H1 (cell line): ENCODE data around the gene S100A6. TPM values are rescaled to one million over a fixed set of nuclear protein-coding genes. Genes with fewer than 3 reads are reported as not detected.

Source experiments
- ATF2 ChIP-seq: IDR thresholded peaks from 2 replicates; pipeline ENCODE4 v1.6.1; 2012; ENCODE audit warnings: low read length, inconsistent platforms
- CBX5 ChIP-seq: fragments of 300-800, 300-1000 bp; sonication (generic); IDR thresholded peaks from 2 replicates; pipeline ENCODE4 v1.7.1; 2016; ENCODE audit warnings: antibody characterized with exemption, low read length, low read depth
- EGR1 ChIP-seq: IDR thresholded peaks from 2 replicates; pipeline ENCODE4 v1.6.1; 2011; ENCODE audit warnings: low read depth, low read length, borderline replicate concordance
- EP300 ChIP-seq, 2 experiments: IDR thresholded peaks; 1 replicate in 1 of 2; 2 replicates in 1 of 2; pipeline ENCODE4 v1.6.1; 2011 to 2012; ENCODE audit warnings: low read depth in 2 of 2, low read length in 2 of 2, mild to moderate bottlenecking in 2 of 2, borderline replicate concordance in 1 of 2, inconsistent platforms in 1 of 2, moderate library complexity in 1 of 2
- SIRT6 ChIP-seq: IDR thresholded peaks from one replicate; pipeline ENCODE4 v1.7.1; 2012; ENCODE audit warnings: low read length, inconsistent platforms
- SIX5 ChIP-seq: IDR thresholded peaks from 2 replicates; pipeline ENCODE4 v1.6.1; 2011; ENCODE audit warnings: mild to moderate bottlenecking, low read depth, low read length
- TAF1 ChIP-seq: IDR thresholded peaks from 2 replicates; pipeline ENCODE4 v1.6.1; 2011; ENCODE audit warnings: mild to moderate bottlenecking, low read depth, low read length
- polyA plus RNA-seq, 7 experiments: library from polyadenylated mRNA; depleted of rRNA in 3 of 7; stranded (reverse) in 5 of 7; unstranded in 2 of 7; fragments of >200 nt in 5 of 7; fragments of 200-250 nt in 2 of 7; gene quantifications; 1 replicate in 5 of 7; 2 replicates in 1 of 7; 4 replicates in 1 of 7; pipeline versions ENCODE4 v1.2.1 to v1.2.3, GENCODE V29; 2011 to 2013; ENCODE audit warnings: missing spikeins in 2 of 7, mixed read lengths in 2 of 7
- total RNA-seq: library from RNA; stranded (reverse); fragmentation: NEBNext Ultra II Directional; extraction: Animal tissue kit (Norgen Biotek cat#: 25700); gene quantifications from 2 replicates; pipeline ENCODE4 v1.2.1, GENCODE V29; 2021

Gene S100A6
- total and polyA plus RNA-seq, 2 of the 8 experiments (the other 6 are each of a cell fraction or from before 2014, with no cell fraction given), result 11.1 to 63.0 TPM

DNA sequence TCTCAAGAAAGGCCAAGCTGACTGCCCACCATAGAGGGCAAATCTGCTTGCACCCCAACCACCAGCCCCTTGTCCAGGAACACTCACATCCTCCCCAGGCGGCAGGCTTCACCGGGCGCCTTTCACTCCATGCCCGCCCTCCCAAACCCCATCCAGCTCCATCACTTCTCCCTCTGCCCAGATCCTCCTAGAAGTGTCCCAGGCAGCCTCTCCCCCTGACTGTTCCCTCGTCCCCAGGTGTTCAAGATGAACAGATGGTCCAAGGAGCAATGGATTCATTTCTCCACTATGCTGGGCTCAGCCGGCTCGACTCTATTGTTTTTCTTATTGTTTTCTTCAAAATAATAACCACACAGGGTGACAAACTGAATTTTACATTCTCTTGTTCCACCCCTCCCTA is 22.1 kb downstream of the S100A6 start (continued):
- TF ChIP-seq ATF2 (no peak), EGR1 (no peak), CBX5 (no peak), SIRT6 (no peak), SIX5 (no peak), EP300 (IDR thresholded peaks at IDR 0.05; ENCODE audit: borderline replicate concordance in 1 of 2, low read depth in 2 of 2, low read length in 2 of 2) (no peak), TAF1 (no peak)
